LNCaP clone FGC (cell line): ENCODE data around the gene CCHCR1.
A peak's percentile ranks its signal among the peaks of the same experiment; 100 is the strongest.

Experiments
- DNase-seq: peaks from one replicate; pipeline ENCODE4 v3.0.0-alpha.2; 2011; ENCODE audit warnings: low read depth
- H3K4me3 ChIP-seq: 2 replicates; pipeline ENCODE4 v1.5.1; 2011; ENCODE audit warnings: mild to moderate bottlenecking, low read depth, low read length, control low read depth
- TF ChIP-seq, protein P1 (sequence below): IDR thresholded peaks from 2 replicates; pipeline ENCODE4 v1.5.1; 2012; ENCODE audit warnings: mild to moderate bottlenecking; ENCODE audit not compliant: control insufficient read depth, insufficient read depth; ENCODE audit errors: extremely low read depth

CCHCR1 gene

DNA sequence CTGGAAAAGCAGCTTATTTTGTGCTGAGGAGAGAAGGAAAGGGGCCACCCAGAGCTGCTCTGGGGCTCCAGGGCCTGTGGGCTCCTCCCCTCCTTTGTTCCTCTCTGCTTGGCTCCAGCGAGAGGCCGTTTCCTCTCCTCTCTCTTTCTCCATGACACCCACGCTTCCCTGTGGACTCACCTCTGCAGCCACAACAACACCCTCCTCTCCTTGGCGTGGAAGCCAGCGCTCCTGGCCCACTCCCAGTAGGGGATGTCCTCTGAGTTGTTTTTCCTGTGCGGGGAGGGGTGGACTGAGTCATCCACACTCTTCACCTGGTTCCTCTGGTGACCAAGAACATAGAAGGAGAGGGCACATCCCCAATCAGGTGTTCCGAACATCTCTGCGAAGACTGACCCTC is 32.4 kb downstream of the CCHCR1 start:
- DNase-seq: no peak
- H3K4me3 ChIP-seq: no peak overlapping the region
- TF ChIP-seq, protein P1, sequence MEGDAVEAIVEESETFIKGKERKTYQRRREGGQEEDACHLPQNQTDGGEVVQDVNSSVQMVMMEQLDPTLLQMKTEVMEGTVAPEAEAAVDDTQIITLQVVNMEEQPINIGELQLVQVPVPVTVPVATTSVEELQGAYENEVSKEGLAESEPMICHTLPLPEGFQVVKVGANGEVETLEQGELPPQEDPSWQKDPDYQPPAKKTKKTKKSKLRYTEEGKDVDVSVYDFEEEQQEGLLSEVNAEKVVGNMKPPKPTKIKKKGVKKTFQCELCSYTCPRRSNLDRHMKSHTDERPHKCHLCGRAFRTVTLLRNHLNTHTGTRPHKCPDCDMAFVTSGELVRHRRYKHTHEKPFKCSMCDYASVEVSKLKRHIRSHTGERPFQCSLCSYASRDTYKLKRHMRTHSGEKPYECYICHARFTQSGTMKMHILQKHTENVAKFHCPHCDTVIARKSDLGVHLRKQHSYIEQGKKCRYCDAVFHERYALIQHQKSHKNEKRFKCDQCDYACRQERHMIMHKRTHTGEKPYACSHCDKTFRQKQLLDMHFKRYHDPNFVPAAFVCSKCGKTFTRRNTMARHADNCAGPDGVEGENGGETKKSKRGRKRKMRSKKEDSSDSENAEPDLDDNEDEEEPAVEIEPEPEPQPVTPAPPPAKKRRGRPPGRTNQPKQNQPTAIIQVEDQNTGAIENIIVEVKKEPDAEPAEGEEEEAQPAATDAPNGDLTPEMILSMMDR: no peak

DNA sequence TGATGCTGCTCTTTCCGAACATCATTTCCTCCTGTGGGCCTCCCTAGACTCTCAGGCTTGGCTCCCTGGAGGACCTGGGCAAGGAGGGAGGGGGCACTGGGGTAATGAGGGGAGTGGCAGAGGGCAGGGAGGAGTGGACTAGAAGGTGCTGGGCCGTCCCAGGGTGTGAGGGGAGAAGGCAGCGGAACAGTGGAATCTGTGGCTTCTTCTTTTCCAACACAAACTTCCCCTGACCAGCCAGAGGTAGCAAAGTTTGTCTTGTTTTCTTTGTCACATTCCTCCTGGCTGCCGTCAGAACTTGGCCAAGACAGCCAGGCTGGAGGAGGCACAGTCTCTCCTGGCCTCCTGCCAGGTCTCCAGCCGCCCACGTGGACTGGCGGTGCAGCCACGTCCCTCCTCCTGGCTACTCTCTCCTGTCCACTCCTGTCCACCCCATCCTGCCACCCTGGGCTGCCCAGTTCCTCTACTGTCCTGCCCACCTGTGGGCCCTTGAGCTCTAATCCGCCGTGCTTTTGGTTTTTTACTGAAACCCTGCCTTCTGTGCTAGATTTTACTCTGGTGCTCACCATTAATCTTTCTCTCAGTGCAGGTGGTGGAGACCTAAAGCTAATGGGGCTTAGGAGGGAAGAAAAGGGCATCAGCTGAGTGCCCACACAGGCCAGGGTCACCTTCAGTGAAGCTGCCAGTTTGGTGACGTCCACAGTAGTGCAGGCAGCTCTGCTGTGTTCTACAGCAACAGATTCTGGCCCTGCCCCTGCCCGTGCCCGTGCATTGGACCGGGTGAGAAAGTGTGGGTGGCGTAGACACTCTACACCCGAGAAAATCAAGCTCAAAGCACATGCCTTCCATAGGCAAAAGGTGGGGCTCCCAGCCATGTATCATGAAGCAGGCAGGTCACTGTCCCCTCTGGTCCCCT is 34.6 kb downstream of the CCHCR1 start:
- TF ChIP-seq, protein P1: no peak
- no peak overlapping the region for H3K4me3 ChIP-seq
- DNase-seq: peak; percentile 62

GRCh38 chr6:31121131-31121790 is 36.3 kb downstream of the CCHCR1 start:
- no peak for DNase-seq
- H3K4me3 ChIP-seq: no peak overlapping the region

GRCh38 chr6:31120151-31120915 is 37.3 kb downstream of the CCHCR1 start, which contains the start of gene CDSN:
Gene CDSN, minus strand, starts transcription at chr6:31120446. Its CDS starts 27 bp downstream, at chr6:31120419.
- DNase-seq: no peak
- TF ChIP-seq, protein P1: no peak
- no peak within 1 kb of the TSS for H3K4me3 ChIP-seq

More at GRCh38 chr6:31121131-31121790, 36.3 kb downstream of the CCHCR1 start:
- TF ChIP-seq, protein P1: no peak

GRCh38 chr6:31118178-31118577 is 39.4 kb downstream of the CCHCR1 start:
- no peak for DNase-seq
- TF ChIP-seq, protein P1: no peak
- H3K4me3 ChIP-seq: no peak overlapping the region

GRCh38 chr6:31116661-31117385 is 40.8 kb downstream of the CCHCR1 start:
- TF ChIP-seq, protein P1: no peak
- no peak overlapping the region for H3K4me3 ChIP-seq
- no peak for DNase-seq
